NCI-H446 (cell line): ENCODE results near the gene CCDC122.
A peak's percentile ranks its signal among the peaks of the same experiment; 100 is the strongest.
"Not testable (repeated sequence)": the region's sequence is repeated elsewhere in the genome, so short reads cannot be mapped to it uniquely, and the experiment has no call there.

Source experiments
- DNase-seq, 2 experiments: peaks; one replicate each; lab custom pipeline; 2025; lab: John Stamatoyannopoulos, UW

Gene CCDC122

DNA sequence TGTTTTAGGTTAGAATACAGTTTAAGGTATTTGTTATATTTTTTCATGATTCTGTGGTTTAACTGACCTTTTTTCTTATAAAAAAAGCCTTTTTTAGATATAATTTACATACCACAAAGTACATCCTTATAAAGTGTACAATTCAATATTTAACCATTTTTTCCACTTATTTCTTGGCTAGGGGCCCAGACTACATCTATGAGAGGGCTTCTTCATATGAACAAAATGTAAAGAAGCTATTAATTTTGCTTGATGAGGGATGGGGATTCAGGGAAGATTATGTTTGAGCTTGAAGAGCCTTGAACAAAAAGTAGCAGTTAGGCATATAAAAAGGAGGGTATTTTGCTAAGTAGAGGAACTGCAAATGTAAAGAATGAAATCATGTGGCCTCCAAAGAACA, 2.2 kb downstream of the CCDC122 start:
- no peak for DNase-seq

- no peak for DNase-seq
Observed at GRCh38 chr13:43876366-43876765, 3.2 kb downstream of the CCDC122 start.

GRCh38 chr13:43874504-43875092, 4.9 kb downstream of the CCDC122 start:
- peak; percentile 6 to 45 for DNase-seq

- DNase-seq = no peak
Observed at GRCh38 chr13:43872181-43872580, 7.4 kb downstream of the CCDC122 start.

DNA sequence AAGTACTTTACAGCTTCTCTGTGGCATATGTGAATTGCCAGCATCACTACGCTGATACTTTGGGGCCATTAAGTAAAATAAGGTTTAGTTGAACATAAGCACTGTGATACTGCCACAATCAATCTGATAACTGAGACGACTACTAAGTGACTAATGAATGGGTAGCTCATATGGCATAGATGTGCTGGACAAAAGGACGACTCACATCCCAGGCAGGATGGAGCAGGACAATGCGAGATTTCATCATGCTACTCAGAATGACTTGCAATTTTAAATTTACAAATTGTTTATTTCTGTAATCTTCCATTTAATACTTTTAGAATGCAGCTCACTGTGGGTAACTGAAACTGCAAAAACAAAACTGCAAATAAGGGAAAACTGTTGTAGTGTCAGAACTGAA, 13.6 kb downstream of the CCDC122 start:
- DNase-seq = no peak

- no peak for DNase-seq
Observed at GRCh38 chr13:43864921-43865320, 14.6 kb downstream of the CCDC122 start.

DNA sequence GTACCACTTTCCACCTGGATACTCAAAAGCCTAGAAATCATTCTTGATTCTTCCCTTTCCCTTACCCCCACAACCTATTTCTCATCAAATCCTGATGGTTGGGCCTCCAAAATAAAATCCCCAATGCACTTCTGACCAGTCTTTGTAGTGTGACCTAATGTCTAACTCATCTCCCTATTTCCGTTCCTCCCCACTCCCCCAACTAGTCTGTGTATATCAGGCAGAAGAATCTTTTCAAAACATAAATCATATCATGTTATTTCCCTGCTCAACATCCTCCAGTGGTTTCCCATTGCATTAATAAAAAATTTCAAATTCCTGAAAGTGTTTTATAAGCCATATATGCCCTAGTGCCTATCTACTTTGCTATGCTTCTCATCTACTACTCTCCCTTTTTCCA, 17.7 kb downstream of the CCDC122 start:
- no peak for DNase-seq

GRCh38 chr13:43852923-43853404, 26.6 kb downstream of the CCDC122 start:
- no peak for DNase-seq

GRCh38 chr13:43850873-43851272, 28.7 kb downstream of the CCDC122 start:
- DNase-seq = no peak

- no peak for DNase-seq
Observed at GRCh38 chr13:43848001-43848649, 31.4 kb downstream of the CCDC122 start.

- no peak for DNase-seq
Observed at GRCh38 chr13:43846496-43847158, 32.9 kb downstream of the CCDC122 start.

DNA sequence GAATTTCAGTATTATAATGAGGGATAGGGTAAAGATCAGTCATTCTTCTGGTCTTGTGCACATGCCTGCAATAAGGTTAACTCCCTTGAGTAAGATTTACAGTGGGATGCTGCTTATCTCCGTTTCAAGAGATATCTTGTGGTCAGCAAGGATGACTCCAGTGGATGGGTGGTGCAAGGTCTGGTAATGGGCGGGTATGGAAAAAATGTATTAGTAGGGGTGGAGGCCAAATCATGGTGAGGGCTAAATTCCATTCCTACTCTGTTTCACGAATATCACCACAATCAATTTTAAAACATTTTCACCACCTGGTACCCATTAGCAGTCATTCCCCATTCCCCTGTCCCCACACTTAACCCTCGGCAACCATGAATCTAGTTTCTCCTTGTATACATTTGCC, 40.6 kb downstream of the CCDC122 start:
- DNase-seq = no peak

DNA sequence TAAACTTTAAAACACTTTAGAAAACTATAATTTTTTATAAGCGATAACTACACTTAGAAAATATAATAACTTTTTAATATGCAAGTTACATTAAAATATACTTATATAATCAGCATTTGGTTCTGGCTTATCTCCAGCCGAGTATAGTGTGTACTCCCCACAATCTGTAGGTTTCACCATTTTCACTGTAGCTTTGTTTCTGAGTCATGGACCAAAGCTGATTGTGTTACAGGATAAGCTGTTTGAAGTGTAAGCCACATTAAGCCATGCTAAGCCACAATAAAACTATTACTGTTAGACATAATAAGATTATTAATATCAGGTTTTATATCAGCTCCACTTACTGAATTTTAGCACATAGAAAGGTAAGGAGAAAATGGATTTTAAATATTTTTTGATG, 43.8 kb downstream of the CCDC122 start:
- no peak for DNase-seq

- no peak for DNase-seq
Observed at GRCh38 chr13:43831088-43831487, 48.5 kb downstream of the CCDC122 start.

DNA sequence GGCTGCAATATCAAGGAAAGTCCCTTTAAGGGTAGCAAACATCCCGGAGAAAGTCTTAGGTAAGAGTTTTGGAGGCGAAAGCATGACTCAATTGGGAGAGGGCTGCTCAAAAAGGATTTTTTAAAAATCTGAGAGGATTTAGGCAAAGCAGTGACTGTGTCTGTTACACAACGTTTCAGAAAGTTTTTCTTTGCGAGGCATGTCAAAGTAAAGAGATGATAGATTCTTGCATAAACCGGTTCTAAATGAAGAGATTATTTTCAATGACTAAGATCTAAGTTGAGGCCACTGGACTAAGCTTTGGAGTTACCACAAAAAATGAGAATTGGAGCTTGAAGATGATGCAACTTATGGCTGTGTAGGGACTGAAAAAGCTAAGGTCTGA, 49.1 kb downstream of the CCDC122 start:
- DNase-seq = no peak

DNA sequence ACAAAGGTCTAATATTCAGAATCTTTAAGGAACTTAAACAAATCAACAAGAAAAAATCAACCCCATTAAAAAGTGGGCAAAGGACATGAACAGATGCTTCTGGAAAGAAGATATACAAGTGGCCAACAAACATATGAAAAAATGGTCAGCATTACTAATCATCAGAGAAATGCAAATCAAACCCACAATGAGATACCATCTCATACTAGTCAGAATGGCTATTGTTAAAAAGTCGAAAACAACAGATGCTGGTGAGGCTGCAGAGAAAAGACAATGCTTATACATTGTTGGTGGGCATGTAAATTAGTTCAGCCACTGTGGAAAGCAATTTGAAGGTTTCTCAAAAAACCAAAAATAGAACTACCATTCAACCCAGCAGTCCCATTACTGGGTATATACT, 54.9 kb downstream of the CCDC122 start:
- DNase-seq = not testable (repeated sequence)

GRCh38 chr13:43822969-43823368, 56.6 kb downstream of the CCDC122 start:
- DNase-seq = no peak

DNA sequence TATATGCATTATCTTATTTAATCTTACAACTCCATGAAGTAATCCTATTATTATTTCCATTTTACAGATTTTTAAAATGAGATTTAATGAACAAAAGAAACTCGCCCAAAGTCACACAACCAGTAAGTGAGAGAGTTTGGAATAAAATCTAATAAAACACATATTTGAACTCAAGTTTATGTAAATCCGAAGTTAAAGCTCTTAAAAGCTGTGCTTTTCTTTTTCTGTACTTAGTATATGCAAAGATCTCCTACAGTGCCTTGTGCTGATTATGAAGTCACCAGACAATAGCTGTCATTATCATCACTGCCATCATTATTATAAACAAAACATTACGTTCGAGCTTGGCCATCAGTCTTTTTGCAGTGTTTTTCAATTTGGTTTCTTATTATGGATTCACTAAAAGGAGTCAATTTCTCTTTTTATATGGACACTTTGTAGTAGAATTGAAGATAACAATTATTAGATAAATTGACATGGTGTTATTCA, 63.1 kb downstream of the CCDC122 start:
- no peak for DNase-seq

- DNase-seq = no peak
Observed at GRCh38 chr13:43815204-43815603, 64.3 kb downstream of the CCDC122 start.

GRCh38 chr13:43808676-43809075, 70.9 kb downstream of the CCDC122 start:
- peak in 1 of 2 experiments; percentile 57 for DNase-seq

GRCh38 chr13:43805681-43806128, 73.8 kb downstream of the CCDC122 start:
- no peak for DNase-seq

GRCh38 chr13:43805071-43805468, 74.5 kb downstream of the CCDC122 start:
- DNase-seq = peak in 1 of 2 experiments; percentile 42

GRCh38 chr13:43804461-43805070, 75.0 kb downstream of the CCDC122 start:
- DNase-seq = peak; percentile 79 to 89
